SHP77 (cell line): ENCODE measurements around the gene DNAH14.
A peak's percentile ranks its signal among the peaks of the same experiment; 100 is the strongest.

Source experiments
- DNase-seq, 2 experiments: peaks; one replicate each; lab custom pipeline; 2025; lab: John Stamatoyannopoulos, UW

DNAH14 gene

GRCh38 chr1:225408249-225408648 is 478.8 kb downstream of the DNAH14 start:
- DNase-seq: no peak

- DNase-seq: no peak
Measured at GRCh38 chr1:225409051-225409450, 479.6 kb downstream of the DNAH14 start.

- DNase-seq: no peak
Measured at GRCh38 chr1:225410036-225410435, 480.6 kb downstream of the DNAH14 start.

- no peak for DNase-seq
Measured at GRCh38 chr1:225412321-225412720, 482.8 kb downstream of the DNAH14 start.

DNA sequence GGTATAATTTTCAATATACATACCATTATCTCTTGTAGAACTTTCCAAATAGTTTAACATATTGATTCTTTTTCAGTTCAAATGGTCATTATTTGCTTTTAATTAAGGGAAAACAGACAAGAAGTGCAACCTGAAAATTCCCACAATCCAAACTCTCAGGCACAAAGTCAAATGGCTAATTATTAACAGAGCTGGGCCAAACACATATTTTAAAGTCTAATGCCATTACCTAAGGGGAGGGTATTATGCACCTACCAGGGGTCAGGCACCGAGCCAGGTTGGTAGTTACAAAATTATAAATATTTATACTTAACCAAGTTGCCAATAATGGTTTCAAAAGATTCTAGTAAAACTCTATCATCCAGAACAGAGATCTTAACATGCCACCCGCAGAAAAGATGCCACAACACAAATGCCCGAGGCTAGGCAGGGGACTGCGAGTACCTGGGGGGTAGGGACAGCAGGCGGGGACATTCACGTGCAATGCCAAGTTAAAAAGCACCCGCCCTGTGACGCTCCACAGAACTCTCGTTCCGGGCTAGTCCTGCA is 483.4 kb downstream of the DNAH14 start:
- DNase-seq: no peak

DNA sequence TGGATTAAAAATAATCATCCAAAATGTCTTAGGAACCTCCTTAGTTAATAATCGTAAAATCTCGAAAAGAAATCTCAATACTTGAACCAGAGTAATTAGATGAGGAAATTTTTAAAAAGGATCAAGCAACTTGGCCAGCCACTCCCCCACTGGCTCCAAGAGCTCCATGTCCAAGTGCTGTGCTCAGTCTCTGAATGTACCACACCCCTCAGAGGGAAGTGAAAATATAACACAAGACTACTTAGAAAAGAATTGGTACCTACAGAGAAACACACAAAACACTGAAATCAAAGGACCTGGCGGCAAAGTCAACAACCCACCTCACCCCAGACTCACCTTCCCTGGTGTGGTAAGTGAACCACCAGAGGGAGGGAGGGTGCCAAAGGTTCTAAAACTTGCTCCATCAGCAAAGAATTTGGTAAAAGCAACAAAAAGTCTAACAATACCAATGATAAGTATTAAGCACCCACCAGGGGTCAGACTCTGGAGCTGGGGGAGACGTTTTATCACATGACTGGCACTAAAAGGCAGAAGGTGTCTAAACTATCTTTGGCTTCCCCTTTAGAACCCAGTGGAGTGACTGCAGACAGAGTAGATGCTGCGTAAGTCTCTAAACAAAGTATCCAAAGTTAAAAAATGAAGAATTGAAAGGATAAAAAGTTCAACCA is 484.4 kb downstream of the DNAH14 start:
- DNase-seq: no peak

GRCh38 chr1:225415307-225415706 is 485.8 kb downstream of the DNAH14 start:
- DNase-seq: no peak

DNA sequence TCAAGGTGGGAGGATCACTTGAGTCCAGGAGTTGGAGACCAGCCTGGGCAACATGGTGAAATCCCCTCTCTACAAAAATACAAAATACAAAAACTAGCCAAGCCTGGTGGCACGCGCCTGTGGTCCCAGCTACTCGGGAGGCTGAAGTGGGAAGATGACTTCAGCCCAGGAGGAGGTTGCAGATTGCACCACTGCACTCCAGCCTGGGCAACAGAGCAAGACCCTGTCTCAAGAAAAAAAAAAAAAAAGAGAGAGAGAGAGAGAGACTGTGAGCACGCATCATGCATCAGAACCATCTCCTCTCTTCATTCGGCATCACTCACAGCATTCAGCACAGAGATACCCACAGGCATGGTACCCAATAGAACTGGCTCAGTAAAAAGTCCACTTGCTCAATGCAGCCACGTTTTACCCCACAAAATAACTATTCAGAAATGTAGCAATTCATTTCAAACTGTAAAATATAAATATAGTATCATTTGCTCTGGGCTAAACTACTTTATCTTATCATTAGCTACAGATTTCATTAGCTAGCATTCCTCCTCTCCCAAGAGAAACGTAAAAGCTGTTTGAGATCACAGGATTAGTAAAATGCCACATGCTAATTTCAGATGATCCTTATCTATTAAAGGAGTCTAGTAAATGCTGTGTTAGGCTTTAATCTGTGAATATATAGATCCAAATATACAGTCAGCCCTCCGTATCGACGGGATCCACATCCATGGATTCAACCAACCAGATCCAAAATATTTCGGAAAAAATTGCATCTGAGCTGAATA is 486.7 kb downstream of the DNAH14 start:
- DNase-seq: no peak

DNA sequence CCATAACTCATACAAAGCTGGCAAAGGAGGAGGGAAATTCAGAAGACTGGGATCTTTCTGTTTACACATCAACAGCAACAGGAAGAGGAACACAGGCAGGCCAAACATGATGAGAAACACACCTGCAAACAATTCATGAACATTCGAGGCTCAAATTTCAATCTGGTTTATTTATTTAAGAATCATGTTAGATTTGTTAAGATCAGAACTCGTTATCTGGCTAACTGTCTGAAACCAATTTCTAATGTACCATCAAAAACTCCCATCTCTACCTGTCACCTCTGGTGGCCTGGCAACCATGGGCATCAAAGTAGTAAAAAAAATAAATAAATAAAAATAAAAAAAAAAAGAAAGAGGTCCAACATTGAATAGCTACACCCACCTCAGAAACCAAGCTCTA is 488.6 kb downstream of the DNAH14 start:
- no peak for DNase-seq

GRCh38 chr1:225418598-225418997 is 489.1 kb downstream of the DNAH14 start:
- no peak for DNase-seq

- DNase-seq: no peak
Measured at GRCh38 chr1:225422031-225422605, 492.6 kb downstream of the DNAH14 start.

DNA sequence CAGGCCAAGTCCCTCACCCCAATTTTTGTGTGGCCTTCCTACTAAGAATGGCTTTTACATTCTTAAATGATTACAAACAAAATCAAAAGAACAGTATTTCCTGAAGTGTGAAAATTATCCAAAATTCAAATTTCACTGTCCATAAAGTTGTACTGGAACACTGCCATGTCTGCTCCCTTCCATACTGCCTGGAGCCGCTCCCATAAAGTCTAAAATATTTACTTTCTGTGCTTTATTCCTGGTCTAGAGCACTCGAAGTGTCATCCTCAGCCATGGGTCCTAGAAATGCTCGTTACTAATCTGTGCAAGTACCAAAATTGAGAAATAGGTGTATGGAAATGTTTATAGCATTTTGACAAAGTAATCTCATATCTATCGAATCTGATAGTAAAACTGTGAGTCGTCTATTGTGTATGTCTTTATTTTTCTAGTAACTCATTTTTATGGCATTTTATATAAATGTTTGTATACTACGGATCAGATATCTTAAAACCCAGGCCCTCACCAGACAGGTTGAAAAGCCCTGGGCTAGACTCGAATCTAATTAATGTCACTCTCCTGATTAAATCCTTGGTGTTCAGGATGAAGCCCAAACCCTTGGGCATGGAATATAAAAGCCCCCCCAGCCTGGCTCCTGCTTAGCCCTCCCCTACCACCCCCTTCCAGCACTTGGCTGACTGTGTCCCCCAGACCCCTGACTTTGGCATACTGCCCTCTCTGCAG is 493.5 kb downstream of the DNAH14 start:
- DNase-seq: no peak

DNA sequence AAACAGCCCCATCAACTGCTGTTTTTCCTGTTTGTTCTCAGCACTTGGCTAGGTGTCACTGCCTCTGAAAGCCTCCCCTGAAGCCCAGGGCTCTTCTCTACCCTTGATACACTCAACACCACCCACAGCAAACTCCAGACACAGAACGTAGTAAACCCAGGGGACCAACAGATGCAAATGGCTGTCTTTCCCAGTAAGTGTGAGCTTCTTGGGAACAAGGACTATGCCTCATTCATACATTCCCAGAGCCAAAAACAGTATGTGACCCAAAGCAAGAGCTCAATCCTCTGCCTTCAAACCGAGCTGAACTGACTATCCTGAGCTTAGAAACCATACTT is 494.0 kb downstream of the DNAH14 start:
- DNase-seq: no peak

GRCh38 chr1:225424562-225425200 is 495.2 kb downstream of the DNAH14 start:
- DNase-seq: no peak

DNA sequence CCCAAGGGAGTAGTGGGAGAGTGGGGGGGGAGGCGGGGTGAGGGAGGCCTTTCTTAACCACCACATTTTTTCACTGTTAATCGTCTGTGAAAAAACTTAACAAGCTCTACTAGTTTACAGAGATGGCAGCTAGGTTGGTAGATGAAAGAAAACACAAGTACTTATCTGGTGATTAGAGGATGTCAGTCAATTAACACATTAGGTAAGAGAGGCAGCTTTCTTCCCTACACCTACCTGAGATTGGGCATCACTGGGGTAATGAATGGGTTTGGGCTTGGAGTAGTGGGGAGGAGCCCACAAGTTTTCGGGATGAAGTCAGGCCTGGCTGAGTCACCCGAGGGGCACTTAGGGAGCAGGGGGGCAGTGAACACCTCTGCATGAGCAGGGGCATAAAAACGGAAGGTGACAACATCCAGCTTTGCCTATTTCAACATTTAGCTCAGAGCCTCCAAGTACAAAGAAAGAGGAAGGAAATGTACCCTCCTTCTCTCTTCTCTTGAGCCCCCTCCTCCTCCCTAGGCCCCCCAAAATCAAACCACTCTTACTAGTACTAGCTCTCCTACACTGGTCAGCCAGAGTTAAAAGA is 495.8 kb downstream of the DNAH14 start:
- no peak for DNase-seq

DNA sequence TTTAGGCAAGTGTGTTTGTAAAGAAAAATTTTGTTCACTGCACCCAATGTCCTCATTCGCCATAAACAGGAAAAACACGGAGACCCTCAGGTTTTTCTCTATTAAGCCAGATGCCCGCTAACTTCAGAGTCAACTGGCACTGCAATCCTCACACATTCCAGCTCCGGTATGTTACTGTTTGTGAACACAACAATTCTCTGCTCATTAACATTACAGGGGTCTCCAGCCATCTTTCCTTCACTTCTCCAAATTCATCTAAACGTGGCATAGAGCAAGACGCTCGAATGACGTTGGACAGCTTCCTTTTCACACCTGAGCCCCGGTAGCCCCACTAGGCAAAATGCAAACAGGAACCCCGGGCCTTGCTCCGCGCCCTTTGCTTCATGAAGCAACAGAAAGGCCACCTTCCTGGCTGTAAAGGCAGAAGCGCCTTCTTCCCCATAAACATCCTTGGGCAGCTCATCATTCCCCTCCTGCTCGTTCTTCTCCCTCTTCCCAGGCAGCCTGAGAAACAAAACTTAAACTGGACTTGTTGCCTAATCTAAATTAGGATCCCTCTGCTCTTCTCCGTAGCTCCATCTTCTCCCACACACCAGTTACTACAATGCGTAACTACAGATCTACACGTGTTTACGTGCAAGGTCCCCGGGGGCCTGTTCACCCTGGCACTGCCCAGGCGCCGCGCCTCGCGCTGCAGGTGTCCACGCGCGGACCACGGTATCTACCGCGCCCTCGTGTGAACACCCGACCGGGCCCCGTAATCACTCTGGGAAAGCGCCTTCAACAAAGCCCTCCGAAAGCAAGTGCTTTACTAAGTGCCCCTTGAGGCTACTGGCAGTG is 497.1 kb downstream of the DNAH14 start:
- DNase-seq: no peak

- peak in 1 of 2 experiments; percentile 28 for DNase-seq
Measured at GRCh38 chr1:225427235-225428067, 498.0 kb downstream of the DNAH14 start, which contains the start of gene LBR. TSS of gene LBR (minus strand) at chr1:225428038. CDS start at chr1:225424075, 3,963 bp downstream.

DNA sequence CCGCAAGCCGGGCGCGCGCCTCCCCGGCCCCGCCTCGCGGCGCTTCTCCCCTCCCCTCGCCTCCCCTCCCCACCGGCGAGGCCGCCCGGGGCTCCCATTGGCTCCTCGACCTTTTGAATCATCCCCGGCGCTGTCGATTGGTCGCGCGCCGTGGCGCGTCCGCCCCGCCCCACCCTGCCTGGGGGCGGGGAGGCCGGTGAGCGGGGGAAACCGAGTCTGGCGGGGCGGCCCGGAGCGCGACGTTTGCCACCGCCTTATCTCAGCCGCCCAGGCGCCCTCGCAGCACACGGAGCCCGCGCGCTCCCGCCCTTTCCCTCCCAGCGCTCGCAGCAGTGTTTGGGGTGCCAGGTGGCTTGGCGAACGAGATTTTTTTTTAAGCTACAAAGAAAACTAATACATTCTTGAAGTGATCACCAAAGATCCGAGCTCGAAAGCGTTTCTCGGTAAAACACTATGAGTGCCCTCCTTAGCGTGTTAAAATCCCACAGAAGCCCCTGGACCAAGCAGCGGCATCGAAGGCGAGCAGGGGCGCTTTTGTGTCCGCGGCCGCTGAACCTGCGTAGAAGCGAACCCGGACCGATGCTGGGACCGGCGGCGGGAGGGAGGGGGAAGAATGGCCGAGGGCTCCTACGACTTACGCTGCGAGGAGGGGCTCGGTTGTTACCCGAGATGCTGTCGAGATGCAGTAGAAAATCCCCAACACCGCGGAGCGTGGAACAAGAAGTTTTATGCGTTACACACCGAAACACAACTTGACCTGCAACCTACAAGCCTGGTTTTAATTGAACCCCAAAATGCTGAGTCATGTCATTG is 498.8 kb downstream of the DNAH14 start:
- DNase-seq: peak; percentile 87 to 89
